ENCODE data around the gene RPN1. TPM values are rescaled to one million over a fixed set of nuclear protein-coding genes. Genes with fewer than 3 reads are reported as not detected.
A peak's percentile ranks its signal among the peaks of the same experiment; 100 is the strongest.
"Not testable (repeated sequence)": the region's sequence is repeated elsewhere in the genome, so short reads cannot be mapped to it uniquely, and the experiment has no call there.

The RPN1 gene
- total RNA-seq, 4 donors from 2014 or later, result 125 to 184 (median 143) TPM

GRCh38 chr3:128681369-128681829 is 30.8 kb upstream of the RPN1 start:
- Histone ChIP-seq H3K4me3 (peak overlapping the region; percentile 60 to 77 (median 66)), H3K9me3 (no peaks in the 10 kb centered on the region), H3K27ac (peak overlapping the region; percentile 92 to 96 (median 94)), H3K36me3 (no peaks in the 10 kb centered on the region), H3K4me1 (peaks cover 0 to 11% (median 9%) of the 10 kb centered on the region in 4 donors), H3K27me3 (no peaks in the 10 kb centered on the region)
- no peak for DNase-seq
- WGBS, 2 donors (ENCODE audit: low coverage in 1 of 2), result 34 to 65% methylated on average over 5 to 9 of the region's 9 CpGs
- intact Hi-C loops (cut with DNase I; ENCODE audit: low total_unique reads), result loop anchor here (5.0 kb wide), 1 partner anchor 116 kb away; no protein-coding TSS in a partner anchor
- TF ChIP-seq EP300 (IDR thresholded peaks at IDR 0.05; ENCODE audit: low read depth) (no peak), CTCF (IDR thresholded peaks at IDR 0.05) (no peak), POLR2A (IDR thresholded peaks at IDR 0.05) (no peak), POLR2AphosphoS5 (IDR thresholded peaks at IDR 0.05) (no peak)
- in situ Hi-C loops (cut with MboI; ENCODE audit: low pct_ligation_motif_present in 1 of 4, low pct_unique_long_range_greater_than_20kb in 1 of 4, low sequenced_read_pairs in 3 of 4), result loop anchor here in 3 of 4 donors (10.0 to 25.0 kb wide), 2 partner anchors 106 to 113 kb away; no protein-coding TSS in a partner anchor

- WGBS, 2 donors (ENCODE audit: low coverage in 1 of 2), result 0% methylated on average over 45 of the region's 67 CpGs; no CpG with 5 or more reads in 1 of the 2 donors
- no peaks in the 10 kb centered on the region for H3K9me3 ChIP-seq
- no peaks in the 10 kb centered on the region for H3K36me3 ChIP-seq
- intact Hi-C loops (cut with DNase I; ENCODE audit: low total_unique reads) (loop anchor here (5.0 kb wide), 1 partner anchor 117 kb away; no protein-coding TSS in a partner anchor), in situ Hi-C loops (cut with MboI; ENCODE audit: low pct_ligation_motif_present in 1 of 4, low pct_unique_long_range_greater_than_20kb in 1 of 4, low sequenced_read_pairs in 3 of 4) (loop anchor here in 3 of 4 donors (10.0 to 25.0 kb wide), 2 partner anchors 107 to 114 kb away; no protein-coding TSS in a partner anchor)
- peak; percentile 99 for DNase-seq
- H3K4me1 ChIP-seq, result peaks cover 0 to 11% (median 9%) of the 10 kb centered on the region in 4 donors
- no peaks in the 10 kb centered on the region for H3K27me3 ChIP-seq
- H3K27ac ChIP-seq, result peak overlapping the region; percentile 92 to 96 (median 94)
- TF ChIP-seq POLR2AphosphoS5 (IDR thresholded peaks at IDR 0.05), result peak; percentile 87 to 97 (median 97)
- TF ChIP-seq CTCF (IDR thresholded peaks at IDR 0.05), result peak; percentile 94 to 100 (median 96)
- peak; percentile 93 for TF ChIP-seq POLR2A (IDR thresholded peaks at IDR 0.05)
- TF ChIP-seq EP300 (IDR thresholded peaks at IDR 0.05; ENCODE audit: low read depth), result no peak
- H3K4me3 ChIP-seq, result peak overlapping the region; percentile 60 to 77 (median 66)
Measured at GRCh38 chr3:128680603-128681368, 30.2 kb upstream of the RPN1 start.

GRCh38 chr3:128679338-128679737 is 28.7 kb upstream of the RPN1 start:
- in situ Hi-C loops (cut with MboI; ENCODE audit: low pct_ligation_motif_present in 1 of 4, low pct_unique_long_range_greater_than_20kb in 1 of 4, low sequenced_read_pairs in 3 of 4), result loop anchor here in 1 of 4 donors (25.0 kb wide), 1 partner anchor 108 kb away; no protein-coding TSS in a partner anchor

GRCh38 chr3:128675802-128676201 is 25.2 kb upstream of the RPN1 start:
- H3K4me1 ChIP-seq; H3K36me3 ChIP-seq; H3K27me3 ChIP-seq; intact Hi-C loops (cut with DNase I; ENCODE audit: low total_unique reads); H3K27ac ChIP-seq; H3K9me3 ChIP-seq; H3K4me3 ChIP-seq; DNase-seq: not testable (repeated sequence)
- in situ Hi-C loops (cut with MboI; ENCODE audit: low pct_ligation_motif_present in 1 of 4, low pct_unique_long_range_greater_than_20kb in 1 of 4, low sequenced_read_pairs in 3 of 4), result loop anchor here in 1 of 4 donors (25.0 kb wide), 1 partner anchor 111 kb away; no protein-coding TSS in a partner anchor
- 72% methylated on average over 4 of the region's 4 CpGs for WGBS, 2 donors (ENCODE audit: low coverage in 1 of 2)

More at GRCh38 chr3:128679338-128679737, 28.7 kb upstream of the RPN1 start:
- no peak for DNase-seq
- TF ChIP-seq CTCF (IDR thresholded peaks at IDR 0.05) (no peak), EP300 (IDR thresholded peaks at IDR 0.05; ENCODE audit: low read depth) (no peak), POLR2A (IDR thresholded peaks at IDR 0.05) (no peak), POLR2AphosphoS5 (IDR thresholded peaks at IDR 0.05) (no peak)
- H3K4me1 ChIP-seq, result peaks cover 0 to 11% (median 9%) of the 10 kb centered on the region in 4 donors
- H3K4me3 ChIP-seq, result no peak overlapping the region
- H3K9me3 ChIP-seq, result no peaks in the 10 kb centered on the region
- no peaks in the 10 kb centered on the region for H3K36me3 ChIP-seq
- intact Hi-C loops (cut with DNase I; ENCODE audit: low total_unique reads), result no loop called here
- H3K27ac ChIP-seq, result peak overlapping the region in 1 of 4 donors; percentile 96
- WGBS, 2 donors (ENCODE audit: low coverage in 1 of 2), result 80 to 100% methylated on average over 1 to 2 of the region's 2 CpGs
- H3K27me3 ChIP-seq, result no peaks in the 10 kb centered on the region

Data from transverse colon (tissue), 4 donors.